ENCODE data around the gene ANKRD44.

DNA sequence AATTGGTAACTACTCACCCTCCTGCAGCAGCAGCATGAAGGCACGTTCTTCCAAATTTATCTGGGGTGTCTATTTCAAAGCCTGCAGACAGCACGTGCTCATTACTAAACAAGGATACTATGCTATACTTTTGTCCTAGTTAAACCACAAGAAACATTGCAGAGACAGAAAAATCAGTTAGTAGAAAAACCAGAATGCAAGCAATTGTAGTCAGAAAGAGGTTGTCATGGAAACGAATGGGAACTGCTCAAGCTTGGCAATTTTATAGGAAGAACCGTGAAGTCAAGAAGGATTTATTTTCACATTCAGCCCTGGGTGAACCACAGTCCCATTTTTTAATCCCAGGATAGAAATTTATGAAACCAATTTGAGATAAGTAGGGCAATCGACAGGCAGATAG lies 221.9 kb downstream of the ANKRD44 start:
- TF ChIP-seq MYC (IDR thresholded peaks at IDR 0.05; ENCODE audit: low read depth, low read length): no peak
- TF ChIP-seq, protein P1, sequence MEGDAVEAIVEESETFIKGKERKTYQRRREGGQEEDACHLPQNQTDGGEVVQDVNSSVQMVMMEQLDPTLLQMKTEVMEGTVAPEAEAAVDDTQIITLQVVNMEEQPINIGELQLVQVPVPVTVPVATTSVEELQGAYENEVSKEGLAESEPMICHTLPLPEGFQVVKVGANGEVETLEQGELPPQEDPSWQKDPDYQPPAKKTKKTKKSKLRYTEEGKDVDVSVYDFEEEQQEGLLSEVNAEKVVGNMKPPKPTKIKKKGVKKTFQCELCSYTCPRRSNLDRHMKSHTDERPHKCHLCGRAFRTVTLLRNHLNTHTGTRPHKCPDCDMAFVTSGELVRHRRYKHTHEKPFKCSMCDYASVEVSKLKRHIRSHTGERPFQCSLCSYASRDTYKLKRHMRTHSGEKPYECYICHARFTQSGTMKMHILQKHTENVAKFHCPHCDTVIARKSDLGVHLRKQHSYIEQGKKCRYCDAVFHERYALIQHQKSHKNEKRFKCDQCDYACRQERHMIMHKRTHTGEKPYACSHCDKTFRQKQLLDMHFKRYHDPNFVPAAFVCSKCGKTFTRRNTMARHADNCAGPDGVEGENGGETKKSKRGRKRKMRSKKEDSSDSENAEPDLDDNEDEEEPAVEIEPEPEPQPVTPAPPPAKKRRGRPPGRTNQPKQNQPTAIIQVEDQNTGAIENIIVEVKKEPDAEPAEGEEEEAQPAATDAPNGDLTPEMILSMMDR (IDR thresholded peaks at IDR 0.05; ENCODE audit: low read depth, low read length): no peak

Data from NB4 (cell line).